RWPE1 (cell line): ENCODE data around the gene LRRN4.

Experiments used
- CTCF ChIA-PET: fragments of 350-600 bp; sonication (Branson Sonifier 250); formaldehyde crosslinking; extraction: SDS; loops from one replicate; lab custom pipeline; 2021; lab: Yijun Ruan, JAX
- POLR2A ChIA-PET: fragments of 400-600 bp; formaldehyde crosslinking; extraction: SDS; loops from one replicate; lab custom pipeline; 2020; ENCODE audit warnings: antibody characterized with exemption; ENCODE audit not compliant: low non-redundant PET; lab: Yijun Ruan, JAX
- DNase-seq: peaks from one replicate; pipeline ENCODE4 v3.0.0; 2012; ENCODE audit warnings: low spot score
- H3K27ac ChIP-seq: fragments of 450-650 bp; 2 replicates; pipeline ENCODE4 v1.5.1; 2017
- TF ChIP-seq, protein P1 (sequence below): fragments of 450-650 bp; conservative IDR thresholded peaks from 2 replicates; pipeline ENCODE4 v1.5.1; 2017; ENCODE audit warnings: low read depth, mild to moderate bottlenecking

LRRN4 gene

DNA sequence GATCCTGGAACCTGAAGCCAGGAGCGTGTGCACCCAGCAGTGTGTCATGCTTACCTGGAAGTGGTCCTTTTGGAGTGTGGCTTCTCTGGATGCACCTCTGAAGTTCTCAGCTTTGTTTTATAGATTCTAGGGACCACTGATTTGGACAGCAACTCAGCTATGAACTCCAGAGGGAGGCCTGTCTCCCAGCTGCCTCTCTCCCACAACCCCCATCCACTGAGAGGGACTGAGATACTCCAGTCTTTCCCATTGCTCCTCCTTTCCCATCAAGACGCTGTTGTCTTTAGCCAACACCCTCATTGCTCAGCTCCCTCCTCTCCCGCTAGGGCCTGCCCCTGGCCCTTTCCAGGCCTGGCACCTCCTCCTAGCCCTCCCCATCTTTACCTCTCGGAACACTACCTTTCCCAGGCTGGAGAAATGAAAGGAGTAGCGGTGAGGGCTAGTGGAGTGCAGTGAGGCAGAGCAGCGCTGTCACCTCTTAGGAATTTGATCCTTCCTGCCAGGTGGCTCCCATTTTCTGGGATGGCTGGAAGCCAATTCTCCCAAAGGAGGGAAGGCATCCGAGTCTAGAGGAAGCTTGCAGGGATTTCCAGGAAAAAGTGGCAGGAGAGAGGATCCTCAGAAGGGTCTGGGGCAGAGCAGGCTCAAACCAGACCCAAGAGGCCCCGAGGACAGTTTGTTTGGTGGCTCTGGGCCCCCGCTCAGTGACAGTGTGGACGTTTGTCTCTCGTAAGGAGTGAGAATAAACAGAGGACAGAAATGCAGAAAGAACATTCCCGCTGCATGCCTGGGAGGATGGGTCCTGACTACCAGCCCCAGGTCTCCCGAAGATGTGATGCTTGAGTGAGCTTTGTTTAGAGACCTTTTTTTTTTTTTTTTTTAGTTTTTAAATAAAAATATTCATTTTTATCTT lies at the start of gene LRRN4:
Gene LRRN4 (minus strand): TSS at position 285 of the 913 bp plus-strand sequence. CDS start 1,261 bp downstream, outside the sequence.
- POLR2A ChIA-PET = no interaction called here
- CTCF ChIA-PET = interaction anchor here (1.5 kb wide), 1 partner anchor 20 kb away, joined by 3 read pairs; no protein-coding TSS in a partner anchor

DNA sequence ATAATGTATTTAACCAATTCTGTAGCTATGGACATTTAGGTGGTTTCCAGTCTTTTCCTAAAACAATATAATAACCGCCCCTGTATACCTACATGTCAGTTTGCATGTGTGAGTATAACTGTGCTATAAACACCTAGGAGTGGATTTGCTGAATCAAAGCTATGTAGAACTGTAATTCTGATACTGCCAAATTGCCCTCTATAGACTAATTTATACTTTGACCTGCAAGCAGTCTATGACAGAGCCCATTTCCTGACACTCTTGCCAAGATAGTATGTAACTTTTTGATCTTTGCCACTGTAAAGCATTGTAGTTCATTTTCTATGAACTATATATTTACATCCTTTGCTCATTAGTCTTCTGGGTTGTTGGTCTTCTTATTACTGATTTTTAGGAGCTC lies 49.4 kb upstream of the LRRN4 start:
- H3K27ac ChIP-seq = no peak overlapping the region
- DNase-seq = no peak
- ChIA-PET CTCF (no interaction called here), POLR2A (no interaction called here)
- TF ChIP-seq, protein P1, sequence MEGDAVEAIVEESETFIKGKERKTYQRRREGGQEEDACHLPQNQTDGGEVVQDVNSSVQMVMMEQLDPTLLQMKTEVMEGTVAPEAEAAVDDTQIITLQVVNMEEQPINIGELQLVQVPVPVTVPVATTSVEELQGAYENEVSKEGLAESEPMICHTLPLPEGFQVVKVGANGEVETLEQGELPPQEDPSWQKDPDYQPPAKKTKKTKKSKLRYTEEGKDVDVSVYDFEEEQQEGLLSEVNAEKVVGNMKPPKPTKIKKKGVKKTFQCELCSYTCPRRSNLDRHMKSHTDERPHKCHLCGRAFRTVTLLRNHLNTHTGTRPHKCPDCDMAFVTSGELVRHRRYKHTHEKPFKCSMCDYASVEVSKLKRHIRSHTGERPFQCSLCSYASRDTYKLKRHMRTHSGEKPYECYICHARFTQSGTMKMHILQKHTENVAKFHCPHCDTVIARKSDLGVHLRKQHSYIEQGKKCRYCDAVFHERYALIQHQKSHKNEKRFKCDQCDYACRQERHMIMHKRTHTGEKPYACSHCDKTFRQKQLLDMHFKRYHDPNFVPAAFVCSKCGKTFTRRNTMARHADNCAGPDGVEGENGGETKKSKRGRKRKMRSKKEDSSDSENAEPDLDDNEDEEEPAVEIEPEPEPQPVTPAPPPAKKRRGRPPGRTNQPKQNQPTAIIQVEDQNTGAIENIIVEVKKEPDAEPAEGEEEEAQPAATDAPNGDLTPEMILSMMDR = no peak

More for the DNA sequence above, at the start of gene LRRN4:
- peak within 1 kb of the TSS; percentile 65 for H3K27ac ChIP-seq
- DNase-seq = peak; percentile 86
- TF ChIP-seq, protein P1 = no peak

DNA sequence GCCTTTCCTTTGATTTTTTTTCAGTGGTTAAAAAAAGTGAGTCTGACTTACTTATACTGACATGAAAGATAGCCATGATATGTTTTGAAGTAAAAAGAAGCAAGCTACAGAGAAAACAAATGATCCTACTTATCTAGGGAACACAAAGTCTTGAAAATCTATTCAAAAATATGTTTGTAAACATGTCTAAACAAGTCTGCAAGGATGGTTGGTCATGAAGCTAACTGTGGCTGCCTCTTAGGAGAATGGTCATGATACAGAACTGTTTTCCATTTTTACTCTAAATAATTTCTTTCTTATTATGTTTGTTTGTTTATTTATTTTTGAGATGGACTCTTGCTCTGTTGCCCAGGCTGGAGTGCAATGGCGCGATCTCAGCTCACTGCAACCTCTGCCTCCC lies 47.5 kb upstream of the LRRN4 start:
- peak overlapping the region; percentile 65 for H3K27ac ChIP-seq
- DNase-seq = no peak
- CTCF ChIA-PET = no interaction called here
- POLR2A ChIA-PET = no interaction called here
- TF ChIP-seq, protein P1 = no peak

DNA sequence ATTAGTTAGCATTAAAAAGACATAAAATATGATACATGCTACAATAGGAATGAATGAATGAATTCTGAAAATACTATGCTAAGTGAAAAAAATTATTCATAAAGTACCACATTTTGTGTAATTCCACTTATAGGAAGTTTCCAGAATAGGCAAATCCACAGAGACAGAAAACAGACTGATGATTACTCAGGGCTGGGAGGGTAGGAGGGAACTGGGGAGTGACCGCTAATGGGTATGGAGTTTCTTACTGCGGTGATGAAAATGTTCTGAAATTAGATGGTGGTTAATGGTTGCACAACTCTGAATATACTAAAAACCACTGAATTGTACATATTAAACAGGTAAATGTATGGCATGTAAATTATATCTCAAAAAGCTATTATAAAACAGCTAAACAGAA lies 46.4 kb upstream of the LRRN4 start:
- DNase-seq = no peak
- TF ChIP-seq, protein P1 = no peak
- ChIA-PET CTCF (interaction anchor here (0.6 to 0.7 kb wide), 2 partner anchors 14 to 104 kb away, joined by 3 to 8 read pairs; no protein-coding TSS in a partner anchor), POLR2A (no interaction called here)
- no peak overlapping the region for H3K27ac ChIP-seq

DNA sequence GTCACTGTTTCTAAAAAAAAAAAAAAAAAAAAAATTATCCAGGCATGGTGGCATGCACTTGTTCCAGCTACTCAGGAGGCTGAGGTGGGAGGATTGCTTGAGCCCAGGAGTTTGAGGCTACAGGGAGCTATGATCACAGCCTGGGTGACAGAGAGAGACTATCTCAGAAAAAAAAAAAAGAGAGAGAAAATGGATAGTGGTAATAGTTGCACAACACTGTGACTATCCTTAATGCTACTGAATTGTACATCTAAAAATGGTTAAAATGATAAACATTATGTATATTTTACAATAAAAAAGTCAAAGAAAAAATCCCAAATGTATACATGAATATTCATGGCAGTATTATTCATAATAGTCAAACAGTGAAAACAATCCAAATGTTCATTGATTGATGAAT lies 46.0 kb upstream of the LRRN4 start:
- CTCF ChIA-PET = interaction anchor here (0.6 to 0.7 kb wide), 2 partner anchors 14 to 103 kb away, joined by 3 to 8 read pairs; no protein-coding TSS in a partner anchor
- TF ChIP-seq, protein P1 = no peak
- DNase-seq = no peak
- no peak overlapping the region for H3K27ac ChIP-seq
- POLR2A ChIA-PET = no interaction called here

DNA sequence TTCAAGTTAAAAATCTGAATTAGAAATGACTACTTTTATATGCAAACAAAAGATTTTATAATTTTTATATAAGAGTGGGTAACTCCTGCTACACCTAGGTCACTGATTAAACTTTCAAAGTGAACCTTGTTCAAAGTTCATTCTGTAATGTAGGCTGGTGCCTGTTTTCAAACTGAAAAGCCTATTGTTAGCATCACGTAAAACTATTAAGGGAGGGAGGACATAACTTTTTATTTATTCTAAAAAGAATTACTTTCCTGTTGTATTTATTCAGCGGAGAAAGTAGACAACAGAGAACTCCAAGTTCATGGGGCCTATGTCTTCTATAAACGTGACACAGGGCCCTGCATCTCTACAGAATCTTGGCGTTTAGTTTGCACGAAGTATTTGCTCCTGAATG lies 41.5 kb upstream of the LRRN4 start:
- ChIA-PET POLR2A (no interaction called here), CTCF (interaction anchor here (0.6 kb wide), 1 partner anchor 772 kb away, joined by 3 read pairs; no protein-coding TSS in a partner anchor)
- H3K27ac ChIP-seq = no peak overlapping the region
- DNase-seq = no peak
- TF ChIP-seq, protein P1 = no peak
